GM13976 (cell line): ENCODE data around the gene BSG.

Source experiments
- DNase-seq: peaks from one replicate; pipeline ENCODE4 v3.0.0; 2012; ENCODE audit warnings: low spot score
- CTCF ChIP-seq: IDR thresholded peaks from 2 replicates; pipeline ENCODE4 v1.5.1; 2012; ENCODE audit warnings: borderline replicate concordance, mild to moderate bottlenecking; ENCODE audit not compliant: insufficient read depth; ENCODE audit errors: extremely low read depth, missing control alignments, control extremely low read depth
- in situ Hi-C: fragments of 300-500 bp; cut with MboI; formaldehyde crosslinking; loops from one replicate; pipeline ENCODE4 v1.12.0; 2022; ENCODE audit warnings: low sequenced_read_pairs, mixed read lengths, inconsistent platforms; ENCODE audit not compliant: unreplicated experiment

BSG gene

DNA sequence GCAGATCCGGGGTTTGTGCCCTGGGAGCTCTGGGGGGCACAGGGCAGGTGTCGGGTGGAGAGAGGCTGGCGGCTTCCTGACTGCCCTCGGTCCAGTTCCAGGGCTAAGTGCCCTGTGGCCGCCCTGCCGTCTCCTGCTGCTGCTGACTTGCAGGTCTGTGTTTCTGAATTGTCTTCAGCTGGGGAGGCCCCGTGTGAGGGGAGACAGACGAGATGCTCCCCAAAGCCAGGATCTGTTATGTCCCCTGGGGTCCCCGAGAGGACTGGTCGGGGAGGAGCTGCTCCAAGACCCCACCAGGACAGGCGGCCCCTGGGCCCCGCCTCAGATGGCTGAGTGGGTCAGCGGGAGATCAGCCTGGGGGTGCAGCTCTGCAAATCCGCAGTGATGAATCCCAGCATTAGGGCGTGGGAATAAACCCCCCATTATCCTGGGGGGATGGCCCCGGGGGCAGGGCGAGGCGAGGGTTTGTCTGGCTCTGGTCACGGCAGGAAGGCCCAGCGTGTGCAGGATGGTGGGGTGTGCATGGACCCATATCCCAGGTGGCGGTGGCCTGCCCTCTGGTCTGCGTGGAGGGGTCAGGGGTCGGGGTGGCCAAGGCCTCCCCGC, 22.0 kb downstream of the BSG start:
- TF ChIP-seq CTCF, result no peak
- DNase-seq, result no peak
- in situ Hi-C loops, result loop anchor here (25.0 kb wide), 1 partner anchor 143 kb away; no protein-coding TSS in a partner anchor

GRCh38 chr19:595326-596262, 23.2 kb downstream of the BSG start:
- in situ Hi-C loops, result loop anchor here (25.0 kb wide), 1 partner anchor 142 kb away; no protein-coding TSS in a partner anchor
- no peak for TF ChIP-seq CTCF
- DNase-seq, result no peak

DNA sequence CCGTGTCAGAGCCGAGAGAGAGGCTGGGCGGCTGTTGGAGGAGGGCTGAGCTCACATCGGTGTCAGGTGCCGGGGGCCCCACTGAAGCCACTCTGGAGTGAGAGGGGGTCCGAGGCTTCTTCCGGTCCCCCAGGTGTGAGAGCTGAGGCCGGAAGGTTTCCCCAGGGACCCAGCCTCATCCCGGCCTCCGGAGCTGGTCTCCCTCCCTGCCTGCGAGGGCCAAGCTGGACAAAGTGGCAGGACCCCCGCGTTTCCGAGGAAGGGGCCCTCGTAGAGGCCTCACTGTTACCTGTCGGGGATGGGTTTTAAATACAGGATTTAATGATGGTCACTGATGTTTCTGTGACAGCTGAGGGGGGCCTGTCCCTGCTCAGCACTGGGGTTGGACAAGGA, 23.9 kb downstream of the BSG start:
- no peak for TF ChIP-seq CTCF
- in situ Hi-C loops, result loop anchor here (25.0 kb wide), 1 partner anchor 141 kb away; no protein-coding TSS in a partner anchor
- no peak for DNase-seq

GRCh38 chr19:597406-598315, 25.3 kb downstream of the BSG start:
- in situ Hi-C loops, result loop anchor here (25.0 kb wide), 1 partner anchor 140 kb away; no protein-coding TSS in a partner anchor
- TF ChIP-seq CTCF, result no peak
- DNase-seq, result no peak

DNA sequence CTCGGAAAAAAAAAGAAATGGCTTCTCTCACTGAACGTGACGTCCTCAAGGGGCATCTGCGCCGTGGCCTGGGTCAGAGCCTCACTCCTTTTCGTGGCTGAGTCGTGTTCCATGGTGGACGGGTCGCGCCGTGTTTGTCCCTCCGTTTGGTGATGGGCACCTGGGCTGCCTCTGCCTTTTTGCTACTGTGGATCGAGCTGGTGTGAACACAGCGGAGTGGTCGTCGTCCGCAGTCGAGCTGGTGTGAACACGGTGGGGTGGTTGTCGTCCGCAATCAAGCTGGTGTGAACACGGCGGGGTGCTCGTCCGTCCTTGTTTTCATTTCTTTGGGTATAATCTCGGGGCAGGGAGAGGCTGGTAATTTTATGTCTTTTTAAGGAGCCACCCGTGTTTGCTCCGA, 28.9 kb downstream of the BSG start:
- DNase-seq, result no peak
- in situ Hi-C loops, result no loop called here
- TF ChIP-seq CTCF, result no peak

- TF ChIP-seq CTCF, result no peak
- DNase-seq, result no peak
- in situ Hi-C loops, result no loop called here
Observed at GRCh38 chr19:601790-602189, 29.4 kb downstream of the BSG start.
